GM12865 (cell line): Measurements from ENCODE around the gene DNMT3A.

ENCODE experiments used
- DNase-seq: peaks from one replicate; pipeline ENCODE4 v3.0.0; 2010; ENCODE audit warnings: low read depth
- H3K4me3 ChIP-seq: 2 replicates; pipeline ENCODE4 v1.5.1; 2011; ENCODE audit warnings: mild to moderate bottlenecking, low read depth, low read length, control low read depth
- TF ChIP-seq, protein P1 (sequence below): IDR thresholded peaks from 2 replicates; pipeline ENCODE4 v1.5.1; 2011; ENCODE audit warnings: low read length, control low read depth, low read depth, inconsistent platforms; ENCODE audit not compliant: insufficient read depth; ENCODE audit errors: missing control alignments

The DNMT3A gene

DNA sequence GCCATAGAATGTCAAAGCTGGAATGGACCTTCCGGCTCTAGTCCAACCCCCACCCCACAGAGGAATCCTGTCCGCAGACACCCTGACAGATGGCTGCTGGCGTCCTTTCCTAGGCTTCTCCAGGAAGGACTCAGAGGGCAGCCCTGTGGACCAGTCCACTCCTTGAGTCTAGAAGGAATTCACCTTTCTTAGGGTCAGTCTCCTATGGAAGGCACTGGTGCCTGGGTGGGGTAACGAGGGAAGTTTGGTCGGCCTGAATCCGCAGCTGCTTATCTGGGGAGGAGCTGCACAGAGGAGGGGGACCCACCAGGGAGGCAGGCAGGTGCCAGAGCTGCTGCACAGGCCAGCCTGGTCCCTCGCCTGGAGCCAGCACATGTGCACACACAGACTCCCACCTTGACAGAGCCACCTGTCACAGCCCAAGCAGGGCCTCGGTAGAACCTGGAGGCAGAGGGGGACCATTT, 2.5 kb downstream of the DNMT3A start:
- DNase-seq, result no peak
- TF ChIP-seq, protein P1, sequence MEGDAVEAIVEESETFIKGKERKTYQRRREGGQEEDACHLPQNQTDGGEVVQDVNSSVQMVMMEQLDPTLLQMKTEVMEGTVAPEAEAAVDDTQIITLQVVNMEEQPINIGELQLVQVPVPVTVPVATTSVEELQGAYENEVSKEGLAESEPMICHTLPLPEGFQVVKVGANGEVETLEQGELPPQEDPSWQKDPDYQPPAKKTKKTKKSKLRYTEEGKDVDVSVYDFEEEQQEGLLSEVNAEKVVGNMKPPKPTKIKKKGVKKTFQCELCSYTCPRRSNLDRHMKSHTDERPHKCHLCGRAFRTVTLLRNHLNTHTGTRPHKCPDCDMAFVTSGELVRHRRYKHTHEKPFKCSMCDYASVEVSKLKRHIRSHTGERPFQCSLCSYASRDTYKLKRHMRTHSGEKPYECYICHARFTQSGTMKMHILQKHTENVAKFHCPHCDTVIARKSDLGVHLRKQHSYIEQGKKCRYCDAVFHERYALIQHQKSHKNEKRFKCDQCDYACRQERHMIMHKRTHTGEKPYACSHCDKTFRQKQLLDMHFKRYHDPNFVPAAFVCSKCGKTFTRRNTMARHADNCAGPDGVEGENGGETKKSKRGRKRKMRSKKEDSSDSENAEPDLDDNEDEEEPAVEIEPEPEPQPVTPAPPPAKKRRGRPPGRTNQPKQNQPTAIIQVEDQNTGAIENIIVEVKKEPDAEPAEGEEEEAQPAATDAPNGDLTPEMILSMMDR, result no peak
- no peak overlapping the region for H3K4me3 ChIP-seq

DNA sequence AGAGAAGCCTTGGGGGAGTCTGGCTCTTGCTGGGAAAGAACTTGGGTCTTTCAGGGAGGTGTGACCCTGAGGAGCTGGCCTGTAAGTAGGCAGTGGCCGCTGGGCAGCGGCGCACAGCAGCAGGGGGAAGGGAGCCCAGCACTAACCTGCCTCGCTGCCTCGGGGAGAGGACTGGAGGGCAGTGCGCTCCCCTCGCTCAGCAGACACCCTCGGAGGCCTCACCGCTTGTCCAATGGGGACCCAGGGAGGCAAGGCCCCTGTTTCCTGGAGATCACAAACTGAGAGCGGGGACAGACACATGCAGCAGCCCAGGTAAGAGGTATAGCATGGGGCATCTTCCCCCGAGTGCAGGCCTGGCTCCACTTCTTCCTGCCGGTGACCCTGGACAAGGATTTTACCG, 3.3 kb downstream of the DNMT3A start:
- TF ChIP-seq, protein P1, result no peak
- H3K4me3 ChIP-seq, result no peak overlapping the region
- DNase-seq, result no peak

DNA sequence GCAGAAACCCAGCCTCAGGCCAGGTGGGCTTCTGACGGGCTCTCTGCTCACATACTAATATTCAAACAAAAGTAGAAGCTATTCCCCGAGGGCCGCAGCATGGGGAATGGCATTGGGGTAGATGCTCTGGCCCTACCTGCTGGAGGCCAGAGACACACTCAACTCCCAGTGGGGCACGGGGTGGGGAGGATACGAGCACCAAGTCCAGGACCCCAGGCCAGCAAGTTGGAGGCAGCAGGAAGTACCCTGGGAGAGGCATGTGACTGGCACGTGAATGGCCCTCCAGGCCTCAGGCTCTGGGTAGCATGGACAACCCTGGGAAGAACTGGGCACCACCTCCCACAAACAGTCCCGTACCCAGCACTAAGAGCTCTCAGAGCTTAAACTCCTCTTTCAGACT, 3.8 kb downstream of the DNMT3A start:
- DNase-seq, result no peak
- H3K4me3 ChIP-seq, result no peak overlapping the region
- TF ChIP-seq, protein P1, result no peak

DNA sequence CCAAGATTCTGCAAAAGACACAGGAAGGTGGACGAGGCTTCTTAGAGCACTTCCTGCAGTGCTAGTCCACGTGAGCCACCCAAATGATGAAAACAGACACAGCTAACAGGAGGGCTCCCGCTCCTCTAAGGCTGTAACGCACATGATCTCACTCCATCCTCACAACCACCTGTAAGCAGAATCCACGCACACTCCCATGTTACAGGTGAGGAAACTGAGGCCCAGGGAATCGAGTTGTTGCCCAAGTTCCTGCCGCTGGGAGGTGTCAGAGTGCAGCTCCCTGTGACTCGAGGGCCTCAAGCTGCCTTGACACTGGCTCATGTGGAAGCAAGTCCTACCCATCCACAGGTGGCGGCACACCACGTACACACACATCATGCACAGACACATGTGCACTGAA, 4.4 kb downstream of the DNMT3A start:
- TF ChIP-seq, protein P1, result no peak
- no peak for DNase-seq
- no peak overlapping the region for H3K4me3 ChIP-seq

DNA sequence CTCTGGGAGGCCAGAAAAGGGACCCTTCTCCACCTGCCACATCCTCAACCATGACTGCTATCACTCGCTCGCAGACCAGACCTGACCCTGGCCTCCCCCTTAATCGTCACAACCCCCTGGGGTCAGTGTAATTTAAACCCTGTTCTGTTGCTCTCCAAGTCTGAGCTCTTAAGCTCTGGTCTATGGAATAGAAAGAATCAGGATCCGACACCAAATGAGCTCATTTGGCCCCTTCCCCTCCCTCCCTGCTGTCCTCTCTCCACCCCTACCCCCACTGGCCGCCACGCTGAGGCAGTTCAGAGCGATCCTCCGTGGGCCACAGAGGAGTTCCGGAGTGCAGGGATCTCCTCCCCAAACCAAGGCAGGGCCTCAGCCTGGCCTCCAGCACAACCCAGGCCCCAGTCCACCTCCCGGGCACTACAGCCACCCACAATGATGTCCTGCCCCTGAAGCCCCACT, 5.3 kb downstream of the DNMT3A start:
- no peak for DNase-seq
- TF ChIP-seq, protein P1, result no peak
- H3K4me3 ChIP-seq, result no peak overlapping the region

DNA sequence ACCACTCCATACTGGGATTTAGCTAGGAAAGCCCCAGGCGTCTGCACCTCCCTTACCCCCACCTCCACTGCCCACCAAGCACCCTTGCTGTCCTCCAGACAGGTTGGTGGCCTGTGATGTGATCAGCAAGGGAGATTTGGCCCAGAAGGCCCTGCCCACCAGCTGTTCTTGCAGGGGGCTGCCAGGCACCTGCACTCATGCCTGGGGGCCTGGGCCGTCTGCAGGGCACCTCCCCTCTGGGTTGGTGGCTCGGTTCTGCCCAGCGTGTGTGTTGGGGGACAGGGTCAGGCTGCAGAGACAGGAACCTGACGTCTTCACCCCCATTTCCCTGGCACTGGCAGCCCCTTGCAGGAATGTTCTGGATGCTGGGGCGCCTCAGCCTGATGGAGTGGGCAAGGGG, 5.8 kb downstream of the DNMT3A start:
- H3K4me3 ChIP-seq, result no peak overlapping the region
- TF ChIP-seq, protein P1, result no peak
- DNase-seq, result no peak

DNA sequence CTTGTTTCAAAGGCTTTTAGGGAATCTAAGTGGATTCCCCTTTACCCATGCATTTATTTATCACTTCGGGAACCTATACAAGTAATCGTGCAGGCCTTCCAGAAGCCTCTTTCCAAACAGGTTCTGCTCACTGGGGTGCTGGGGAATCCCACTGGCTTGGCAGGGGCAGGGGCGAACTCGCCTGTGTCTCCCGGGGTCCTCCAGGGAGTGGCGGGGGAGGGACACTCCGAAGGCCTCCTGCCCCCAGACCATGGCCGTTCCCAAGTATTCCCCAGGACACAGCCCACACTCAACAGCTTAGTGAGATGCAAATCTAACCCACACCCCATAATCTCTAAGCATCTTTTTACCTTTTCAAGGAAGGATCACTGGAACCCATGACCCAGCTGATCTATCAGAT, 6.5 kb downstream of the DNMT3A start:
- no peak overlapping the region for H3K4me3 ChIP-seq
- DNase-seq, result no peak
- TF ChIP-seq, protein P1, result no peak
